ENCODE results near the gene CD163. TPM values are rescaled to one million over a fixed set of nuclear protein-coding genes. Genes with fewer than 3 reads are reported as not detected.

The CD163 gene
- total and polyA plus RNA-seq, 2 experiments from 2014 or later, result not detected

- H2AFZ ChIP-seq, result no peak overlapping the region
- H3K9me3 ChIP-seq (ENCODE audit: low read depth), result no peaks in the 10 kb centered on the region
- peaks cover 10% of the 10 kb centered on the region for H3K4me1 ChIP-seq (ENCODE audit: insufficient read depth)
- H3K9ac ChIP-seq, result no peak overlapping the region
- no peak overlapping the region for H3K27ac ChIP-seq
- no peaks in the 10 kb centered on the region for H3K36me3 ChIP-seq (ENCODE audit: low read depth)
- TF ChIP-seq EZH2 (IDR thresholded peaks at IDR 0.05; ENCODE audit: insufficient read depth, poor library complexity, severe bottlenecking), result no peak
- no peak for TF ChIP-seq EZH2phosphoT487 (IDR thresholded peaks at IDR 0.05; ENCODE audit: insufficient read depth, low read depth)
- no peaks in the 10 kb centered on the region for H3K27me3 ChIP-seq (replicated peaks; ENCODE audit: insufficient read depth)
- no peak overlapping the region for H3K4me2 ChIP-seq (ENCODE audit: unreplicated experiment)
- 73 to 84% methylated on average over 3 of the region's 3 CpGs for WGBS, 2 experiments (ENCODE audit: low coverage in 1 of 2, low lambda C conversion rate in 2 of 2, missing lambda C conversion rate in 2 of 2)
- no peak overlapping the region for H3K4me3 ChIP-seq
- H3F3A ChIP-seq (ENCODE audit: insufficient read depth), result peaks cover 8% of the 10 kb centered on the region
- H4K20me1 ChIP-seq (ENCODE audit: insufficient read depth), result no peaks in the 10 kb centered on the region
- no peak for DNase-seq
- H3K9me2 ChIP-seq (ENCODE audit: insufficient read depth), result no peaks in the 10 kb centered on the region
- H3K79me2 ChIP-seq (ENCODE audit: insufficient read depth), result no peaks in the 10 kb centered on the region
- in situ Hi-C loops (cut with MboI), result no loop called here
Observed at GRCh38 chr12:7493006-7493405, 10.6 kb downstream of the CD163 start.

- no peak overlapping the region for H3K4me3 ChIP-seq
- H3K79me2 ChIP-seq (ENCODE audit: insufficient read depth), result no peaks in the 10 kb centered on the region
- H3K9me2 ChIP-seq (ENCODE audit: insufficient read depth), result no peaks in the 10 kb centered on the region
- H3K9me3 ChIP-seq (ENCODE audit: low read depth), result no peaks in the 10 kb centered on the region
- no peak overlapping the region for H2AFZ ChIP-seq
- no peaks in the 10 kb centered on the region for H3F3A ChIP-seq (ENCODE audit: insufficient read depth)
- H3K36me3 ChIP-seq (ENCODE audit: low read depth), result no peaks in the 10 kb centered on the region
- H3K27ac ChIP-seq, result no peak overlapping the region
- H3K4me1 ChIP-seq (ENCODE audit: insufficient read depth), result no peaks in the 10 kb centered on the region
- in situ Hi-C loops (cut with MboI), result no loop called here
- TF ChIP-seq EZH2 (IDR thresholded peaks at IDR 0.05; ENCODE audit: insufficient read depth, poor library complexity, severe bottlenecking) (no peak), EZH2phosphoT487 (IDR thresholded peaks at IDR 0.05; ENCODE audit: insufficient read depth, low read depth) (no peak)
- no peak overlapping the region for H3K9ac ChIP-seq
- H3K27me3 ChIP-seq (replicated peaks; ENCODE audit: insufficient read depth), result no peaks in the 10 kb centered on the region
- no peaks in the 10 kb centered on the region for H4K20me1 ChIP-seq (ENCODE audit: insufficient read depth)
- 56 to 60% methylated on average over 6 of the region's 6 CpGs for WGBS, 2 experiments (ENCODE audit: low coverage in 1 of 2, low lambda C conversion rate in 2 of 2, missing lambda C conversion rate in 2 of 2)
- DNase-seq, result no peak
- no peak overlapping the region for H3K4me2 ChIP-seq (ENCODE audit: unreplicated experiment)
Observed at GRCh38 chr12:7486512-7486911, 17.1 kb downstream of the CD163 start.

GRCh38 chr12:7485095-7485494 is 18.5 kb downstream of the CD163 start:
- Histone ChIP-seq H4K20me1 (ENCODE audit: insufficient read depth) (no peaks in the 10 kb centered on the region), H3K27ac (no peak overlapping the region), H3F3A (ENCODE audit: insufficient read depth) (no peaks in the 10 kb centered on the region), H3K79me2 (ENCODE audit: insufficient read depth) (no peaks in the 10 kb centered on the region), H3K27me3 (replicated peaks; ENCODE audit: insufficient read depth) (no peaks in the 10 kb centered on the region), H3K36me3 (ENCODE audit: low read depth) (no peaks in the 10 kb centered on the region), H3K4me2 (ENCODE audit: unreplicated experiment) (no peak overlapping the region), H3K4me1 (ENCODE audit: insufficient read depth) (peaks cover 1% of the 10 kb centered on the region), H3K9me3 (ENCODE audit: low read depth) (no peaks in the 10 kb centered on the region), H3K9ac (no peak overlapping the region), H2AFZ (no peak overlapping the region), H3K4me3 (no peak overlapping the region), H3K9me2 (ENCODE audit: insufficient read depth) (no peaks in the 10 kb centered on the region)
- TF ChIP-seq EZH2phosphoT487 (IDR thresholded peaks at IDR 0.05; ENCODE audit: insufficient read depth, low read depth) (no peak), EZH2 (IDR thresholded peaks at IDR 0.05; ENCODE audit: insufficient read depth, poor library complexity, severe bottlenecking) (no peak)
- in situ Hi-C loops (cut with MboI), result no loop called here
- no peak for DNase-seq
- WGBS, 2 experiments (ENCODE audit: low coverage in 1 of 2, low lambda C conversion rate in 2 of 2, missing lambda C conversion rate in 2 of 2), result 32 to 39% methylated on average over 4 of the region's 4 CpGs

- DNase-seq, result peak; percentile 30
- WGBS, 2 experiments (ENCODE audit: low coverage in 1 of 2, low lambda C conversion rate in 2 of 2, missing lambda C conversion rate in 2 of 2), result 50 to 51% methylated on average over 5 of the region's 5 CpGs
- TF ChIP-seq EZH2 (IDR thresholded peaks at IDR 0.05; ENCODE audit: insufficient read depth, poor library complexity, severe bottlenecking) (no peak), EZH2phosphoT487 (IDR thresholded peaks at IDR 0.05; ENCODE audit: insufficient read depth, low read depth) (no peak)
- no peaks in the 10 kb centered on the region for H4K20me1 ChIP-seq (ENCODE audit: insufficient read depth)
- in situ Hi-C loops (cut with MboI), result no loop called here
- H3K36me3 ChIP-seq (ENCODE audit: low read depth), result no peaks in the 10 kb centered on the region
- no peak overlapping the region for H3K9ac ChIP-seq
- H3K4me1 ChIP-seq (ENCODE audit: insufficient read depth), result peaks cover 7% of the 10 kb centered on the region
- no peaks in the 10 kb centered on the region for H3K79me2 ChIP-seq (ENCODE audit: insufficient read depth)
- H2AFZ ChIP-seq, result no peak overlapping the region
- H3K9me2 ChIP-seq (ENCODE audit: insufficient read depth), result no peaks in the 10 kb centered on the region
- H3K4me2 ChIP-seq (ENCODE audit: unreplicated experiment), result no peak overlapping the region
- H3F3A ChIP-seq (ENCODE audit: insufficient read depth), result no peaks in the 10 kb centered on the region
- no peaks in the 10 kb centered on the region for H3K9me3 ChIP-seq (ENCODE audit: low read depth)
- no peak overlapping the region for H3K4me3 ChIP-seq
- H3K27me3 ChIP-seq (replicated peaks; ENCODE audit: insufficient read depth), result no peaks in the 10 kb centered on the region
- H3K27ac ChIP-seq, result no peak overlapping the region
Observed at GRCh38 chr12:7483343-7483742, 20.2 kb downstream of the CD163 start.

GRCh38 chr12:7479771-7480170 is 23.8 kb downstream of the CD163 start:
- H3K9ac ChIP-seq, result no peak overlapping the region
- peak; percentile 26 for DNase-seq
- H3K36me3 ChIP-seq (ENCODE audit: low read depth), result no peaks in the 10 kb centered on the region
- no peaks in the 10 kb centered on the region for H4K20me1 ChIP-seq (ENCODE audit: insufficient read depth)
- no peaks in the 10 kb centered on the region for H3K9me2 ChIP-seq (ENCODE audit: insufficient read depth)
- H3K79me2 ChIP-seq (ENCODE audit: insufficient read depth), result no peaks in the 10 kb centered on the region
- H3K4me3 ChIP-seq, result no peak overlapping the region
- no peak overlapping the region for H3K4me2 ChIP-seq (ENCODE audit: unreplicated experiment)
- H3K4me1 ChIP-seq (ENCODE audit: insufficient read depth), result peaks cover 7% of the 10 kb centered on the region
- TF ChIP-seq EZH2phosphoT487 (IDR thresholded peaks at IDR 0.05; ENCODE audit: insufficient read depth, low read depth) (no peak), EZH2 (IDR thresholded peaks at IDR 0.05; ENCODE audit: insufficient read depth, poor library complexity, severe bottlenecking) (no peak)
- WGBS, 2 experiments (ENCODE audit: low coverage in 1 of 2, low lambda C conversion rate in 2 of 2, missing lambda C conversion rate in 2 of 2), result 8 to 16% methylated on average over 1 of the region's 1 CpG
- peak overlapping the region; percentile 26; the same call in 1 of the 2 replicates for H2AFZ ChIP-seq
- H3K27me3 ChIP-seq (replicated peaks; ENCODE audit: insufficient read depth), result no peaks in the 10 kb centered on the region
- in situ Hi-C loops (cut with MboI), result no loop called here
- no peaks in the 10 kb centered on the region for H3K9me3 ChIP-seq (ENCODE audit: low read depth)
- H3F3A ChIP-seq (ENCODE audit: insufficient read depth), result no peaks in the 10 kb centered on the region
- no peak overlapping the region for H3K27ac ChIP-seq

Measured in GM23248 (cell line).